AG04450 (cell line): ENCODE data around the gene DDX23. TPM values are rescaled to one million over a fixed set of nuclear protein-coding genes. Genes with fewer than 3 reads are reported as not detected.

ENCODE experiments used
- CTCF ChIA-PET: fragments of 300-600, 350-600 bp; formaldehyde crosslinking; extraction: SDS; loops from one replicate; lab custom pipeline; 2022; ENCODE audit warnings: antibody characterized with exemption, inconsistent platforms; lab: Charles Lee
- POLR2A ChIA-PET: fragments of 350-600 bp; formaldehyde crosslinking; extraction: SDS; loops from one replicate; lab custom pipeline; 2021; ENCODE audit warnings: antibody characterized with exemption, inconsistent platforms; lab: Yijun Ruan, JAX
- DNase-seq: peaks from one replicate; pipeline ENCODE4 v3.0.0-alpha.2; 2011; ENCODE audit warnings: low read depth, low spot score
- H3K27ac ChIP-seq: one replicate; pipeline ENCODE4 v1.5.1; 2012; ENCODE audit warnings: low read depth, low read length, control low read depth
- H3K27me3 ChIP-seq: one replicate; pipeline ENCODE4 v1.6.0; 2012; ENCODE audit warnings: low read length; ENCODE audit not compliant: control insufficient read depth, insufficient read depth
- H3K4me3 ChIP-seq: 2 replicates; pipeline ENCODE4 v1.5.1; 2011; ENCODE audit warnings: mild to moderate bottlenecking, low read depth, low read length, control low read depth
- H3K9me3 ChIP-seq: 2 replicates; pipeline ENCODE4 v1.5.1; 2012; ENCODE audit warnings: low read length; ENCODE audit not compliant: control insufficient read depth, insufficient read depth
- polyA plus RNA-seq: library from polyadenylated mRNA; depleted of rRNA; stranded (reverse); fragments of >200 nt; gene quantifications from 2 replicates; pipeline ENCODE4 v1.2.3, GENCODE V29; 2011
- TF ChIP-seq, protein P1 (sequence below): IDR thresholded peaks from 2 replicates; pipeline ENCODE4 v1.5.1; 2011; ENCODE audit warnings: low read depth, low read length, control low read depth, inconsistent platforms

DDX23 gene
- polyA plus RNA-seq, 1 experiment, result 56.6 TPM

- ChIA-PET POLR2A (interaction anchor here (0.7 to 1.8 kb wide), 7 partner anchors 10 to 929 kb away, joined by 3 to 13 read pairs (median 5); partner anchors contain the start of gene ADCY6), CTCF (interaction anchor here (0.8 to 3.5 kb wide), 4 partner anchors 15 to 79 kb away, joined by 3 to 14 read pairs (median 7); no protein-coding TSS in a partner anchor)
- no peaks in the 10 kb centered on the region for H3K27me3 ChIP-seq
- TF ChIP-seq, protein P1, sequence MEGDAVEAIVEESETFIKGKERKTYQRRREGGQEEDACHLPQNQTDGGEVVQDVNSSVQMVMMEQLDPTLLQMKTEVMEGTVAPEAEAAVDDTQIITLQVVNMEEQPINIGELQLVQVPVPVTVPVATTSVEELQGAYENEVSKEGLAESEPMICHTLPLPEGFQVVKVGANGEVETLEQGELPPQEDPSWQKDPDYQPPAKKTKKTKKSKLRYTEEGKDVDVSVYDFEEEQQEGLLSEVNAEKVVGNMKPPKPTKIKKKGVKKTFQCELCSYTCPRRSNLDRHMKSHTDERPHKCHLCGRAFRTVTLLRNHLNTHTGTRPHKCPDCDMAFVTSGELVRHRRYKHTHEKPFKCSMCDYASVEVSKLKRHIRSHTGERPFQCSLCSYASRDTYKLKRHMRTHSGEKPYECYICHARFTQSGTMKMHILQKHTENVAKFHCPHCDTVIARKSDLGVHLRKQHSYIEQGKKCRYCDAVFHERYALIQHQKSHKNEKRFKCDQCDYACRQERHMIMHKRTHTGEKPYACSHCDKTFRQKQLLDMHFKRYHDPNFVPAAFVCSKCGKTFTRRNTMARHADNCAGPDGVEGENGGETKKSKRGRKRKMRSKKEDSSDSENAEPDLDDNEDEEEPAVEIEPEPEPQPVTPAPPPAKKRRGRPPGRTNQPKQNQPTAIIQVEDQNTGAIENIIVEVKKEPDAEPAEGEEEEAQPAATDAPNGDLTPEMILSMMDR, result no peak
- no peaks in the 10 kb centered on the region; the same call in 1 of the 2 replicates for H3K9me3 ChIP-seq
- DNase-seq, result peak; percentile 96
- H3K4me3 ChIP-seq, result 0 out of 2 replicates have a peak overlapping the region, but pooled peaks have one; percentile 13
- peak overlapping the region; percentile 99 for H3K27ac ChIP-seq
These were observed 41.0 kb downstream of the DDX23 start for GRCh38 chr12:48810903-48811431.

- TF ChIP-seq, protein P1, result no peak
- no peak overlapping the region for H3K4me3 ChIP-seq
- ChIA-PET CTCF (interaction anchor here (1.7 kb wide), 1 partner anchor 13 kb away, joined by 4 read pairs; no protein-coding TSS in a partner anchor), POLR2A (no interaction called here)
- H3K9me3 ChIP-seq, result no peaks in the 10 kb centered on the region
- no peak for DNase-seq
- H3K27ac ChIP-seq, result no peak overlapping the region
- no peaks in the 10 kb centered on the region for H3K27me3 ChIP-seq
These were observed 44.0 kb downstream of the DDX23 start for GRCh38 chr12:48807981-48808380.

- ChIA-PET CTCF (no interaction called here), POLR2A (no interaction called here)
- Histone ChIP-seq H3K9me3 (no peaks in the 10 kb centered on the region), H3K27ac (no peak overlapping the region), H3K27me3 (no peaks in the 10 kb centered on the region), H3K4me3 (no peak overlapping the region)
- no peak for DNase-seq
- TF ChIP-seq, protein P1, result no peak
These were observed 48.3 kb downstream of the DDX23 start for GRCh38 chr12:48803675-48804074.

- Histone ChIP-seq H3K27me3 (no peaks in the 10 kb centered on the region), H3K27ac (no peak overlapping the region), H3K9me3 (no peaks in the 10 kb centered on the region), H3K4me3 (no peak overlapping the region)
- CTCF ChIA-PET, result interaction anchor here (1.0 to 2.8 kb wide), 3 partner anchors 11 to 48 kb away, joined by 3 to 23 read pairs (median 4); no protein-coding TSS in a partner anchor
- DNase-seq, result no peak
- POLR2A ChIA-PET, result interaction anchor here (0.7 to 2.1 kb wide), 2 partner anchors 10 to 18 kb away, joined by 7 read pairs; no protein-coding TSS in a partner anchor
- TF ChIP-seq, protein P1, result no peak
These were observed 51.0 kb downstream of the DDX23 start for GRCh38 chr12:48800971-48801370.

DNA sequence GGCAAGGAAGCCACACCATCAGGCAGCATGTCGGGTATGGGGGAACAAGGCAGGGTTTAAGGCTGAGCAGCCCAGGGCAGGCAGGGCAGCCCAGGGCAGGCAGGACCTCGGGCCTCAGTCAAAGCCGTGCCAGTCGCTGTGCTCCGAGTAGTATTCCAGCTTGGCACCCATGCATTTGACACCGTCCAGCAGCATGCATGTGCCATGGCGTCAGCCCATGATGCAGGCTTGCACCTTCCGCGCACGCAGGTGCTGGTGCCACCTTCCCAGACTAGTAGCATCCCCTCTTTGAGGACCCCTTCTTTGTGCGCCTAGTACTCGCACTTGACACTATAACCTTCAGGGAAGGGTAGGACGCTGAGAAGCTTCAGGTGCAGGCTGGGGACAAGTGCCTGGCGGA, 51.5 kb downstream of the DDX23 start:
- Histone ChIP-seq H3K9me3 (no peaks in the 10 kb centered on the region), H3K27me3 (no peaks in the 10 kb centered on the region), H3K4me3 (no peak overlapping the region), H3K27ac (no peak overlapping the region)
- DNase-seq, result no peak
- TF ChIP-seq, protein P1, result no peak
- ChIA-PET POLR2A (interaction anchor here (2.1 kb wide), 1 partner anchor 11 kb away, joined by 7 read pairs; no protein-coding TSS in a partner anchor), CTCF (interaction anchor here (2.8 kb wide), 1 partner anchor 14 kb away, joined by 23 read pairs; no protein-coding TSS in a partner anchor)
